Measurements from ENCODE around the gene CD3G. TPM values are rescaled to one million over a fixed set of nuclear protein-coding genes. Genes with fewer than 3 reads are reported as not detected.

Gene CD3G
- total RNA-seq, 1 donor from 2014 or later: not detected

GRCh38 chr11:118366287-118366686 is 22.1 kb downstream of the CD3G start:
- H3K27me3 ChIP-seq: no peaks in the 10 kb centered on the region
- no peak for DNase-seq (ENCODE audit: low spot score)
- Mint-ChIP-seq H3K36me3 (peaks cover 11% of the 10 kb centered on the region), H3K9me3 (no peaks in the 10 kb centered on the region), H3K4me1 (no peaks in the 10 kb centered on the region), H3K27ac (no peak overlapping the region), H3K4me3 (no peak overlapping the region), H3K27me3 (ENCODE audit: insufficient read depth, low read depth) (no peaks in the 10 kb centered on the region)
- H2AFZ ChIP-seq (replicated peaks): no peak overlapping the region
- H3F3A ChIP-seq (ENCODE audit: low read depth): no peaks in the 10 kb centered on the region
- H3K4me1 ChIP-seq: no peaks in the 10 kb centered on the region
- no peak overlapping the region for H3K27ac ChIP-seq
- H4K20me1 ChIP-seq (ENCODE audit: low read depth): no peaks in the 10 kb centered on the region
- peaks cover 3% of the 10 kb centered on the region for H3K36me3 ChIP-seq
- H3K4me2 ChIP-seq: no peak overlapping the region
- H3K9ac ChIP-seq: no peak overlapping the region
- TF ChIP-seq EZH2 (IDR thresholded peaks at IDR 0.05): no peak
- TF ChIP-seq CTCF (IDR thresholded peaks at IDR 0.05): no peak
- TF ChIP-seq EZH2phosphoT487 (IDR thresholded peaks at IDR 0.05): no peak
- H3K4me3 ChIP-seq: no peak overlapping the region
- no peaks in the 10 kb centered on the region for H3K9me3 ChIP-seq (ENCODE audit: low read depth)
- peaks cover 6% of the 10 kb centered on the region for H3K79me2 ChIP-seq (ENCODE audit: low read depth)

- H3K9me3 Mint-ChIP-seq: no peaks in the 10 kb centered on the region
- H3F3A ChIP-seq (ENCODE audit: low read depth): no peaks in the 10 kb centered on the region
- no peaks in the 10 kb centered on the region for H3K4me1 ChIP-seq
- H3K4me3 ChIP-seq: no peak overlapping the region
- no peak overlapping the region for H3K4me2 ChIP-seq
- no peak overlapping the region for H3K9ac ChIP-seq
- DNase-seq (ENCODE audit: low spot score): no peak
- H2AFZ ChIP-seq (replicated peaks): no peak overlapping the region
- peaks cover 8% of the 10 kb centered on the region for H3K36me3 ChIP-seq
- no peaks in the 10 kb centered on the region for H3K79me2 ChIP-seq (ENCODE audit: low read depth)
- TF ChIP-seq EZH2 (IDR thresholded peaks at IDR 0.05) (no peak), CTCF (IDR thresholded peaks at IDR 0.05) (no peak), EZH2phosphoT487 (IDR thresholded peaks at IDR 0.05) (no peak)
- no peaks in the 10 kb centered on the region for H3K9me3 ChIP-seq (ENCODE audit: low read depth)
- no peak overlapping the region for H3K4me3 Mint-ChIP-seq
- no peak overlapping the region for H3K27ac ChIP-seq
- H3K4me1 Mint-ChIP-seq: no peaks in the 10 kb centered on the region
- H3K27me3 Mint-ChIP-seq (ENCODE audit: insufficient read depth, low read depth): no peaks in the 10 kb centered on the region
- H4K20me1 ChIP-seq (ENCODE audit: low read depth): no peaks in the 10 kb centered on the region
- no peak overlapping the region for H3K27ac Mint-ChIP-seq
- H3K27me3 ChIP-seq: no peaks in the 10 kb centered on the region
- peaks cover 17% of the 10 kb centered on the region for H3K36me3 Mint-ChIP-seq
Observed at GRCh38 chr11:118370774-118371173, 26.6 kb downstream of the CD3G start.

GRCh38 chr11:118373263-118373662 is 29.1 kb downstream of the CD3G start:
- peaks cover 17% of the 10 kb centered on the region for H3K36me3 Mint-ChIP-seq
- Histone ChIP-seq H3F3A (ENCODE audit: low read depth) (no peaks in the 10 kb centered on the region), H3K4me3 (no peak overlapping the region), H4K20me1 (ENCODE audit: low read depth) (no peaks in the 10 kb centered on the region), H3K9me3 (ENCODE audit: low read depth) (no peaks in the 10 kb centered on the region), H3K27ac (no peak overlapping the region), H3K9ac (no peak overlapping the region), H3K36me3 (peaks cover 10% of the 10 kb centered on the region), H2AFZ (replicated peaks) (no peak overlapping the region), H3K4me2 (no peak overlapping the region), H3K79me2 (ENCODE audit: low read depth) (no peaks in the 10 kb centered on the region), H3K27me3 (no peaks in the 10 kb centered on the region), H3K4me1 (no peaks in the 10 kb centered on the region)
- H3K27me3 Mint-ChIP-seq (ENCODE audit: insufficient read depth, low read depth): no peaks in the 10 kb centered on the region
- no peaks in the 10 kb centered on the region for H3K9me3 Mint-ChIP-seq
- no peak overlapping the region for H3K27ac Mint-ChIP-seq
- TF ChIP-seq EZH2 (IDR thresholded peaks at IDR 0.05) (no peak), EZH2phosphoT487 (IDR thresholded peaks at IDR 0.05) (no peak), CTCF (IDR thresholded peaks at IDR 0.05) (no peak)
- no peak overlapping the region for H3K4me3 Mint-ChIP-seq
- DNase-seq (ENCODE audit: low spot score): no peak
- no peaks in the 10 kb centered on the region for H3K4me1 Mint-ChIP-seq
